ENCODE results near the gene SYNC.

DNA sequence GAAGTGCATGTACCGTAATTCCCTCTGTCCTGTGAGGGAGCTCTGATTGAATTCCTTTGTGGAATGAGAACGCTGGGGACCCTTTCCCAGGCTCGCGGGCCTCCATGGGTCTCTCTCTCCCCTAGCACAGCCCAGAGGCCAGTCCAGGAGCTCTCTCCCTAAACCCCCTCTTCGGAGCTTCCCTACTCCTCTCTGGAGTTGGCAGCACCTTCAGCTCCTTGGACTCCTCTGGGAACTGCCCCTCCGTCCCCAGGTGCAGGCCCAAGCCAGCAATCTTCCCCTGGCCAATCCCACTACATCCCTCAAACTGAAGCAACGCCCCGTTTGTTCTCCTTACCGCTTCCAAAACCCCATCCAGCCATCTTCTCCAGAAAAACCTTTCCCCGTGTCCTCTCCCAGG, 10.5 kb upstream of the SYNC start:
- TF ChIP-seq, protein P1, sequence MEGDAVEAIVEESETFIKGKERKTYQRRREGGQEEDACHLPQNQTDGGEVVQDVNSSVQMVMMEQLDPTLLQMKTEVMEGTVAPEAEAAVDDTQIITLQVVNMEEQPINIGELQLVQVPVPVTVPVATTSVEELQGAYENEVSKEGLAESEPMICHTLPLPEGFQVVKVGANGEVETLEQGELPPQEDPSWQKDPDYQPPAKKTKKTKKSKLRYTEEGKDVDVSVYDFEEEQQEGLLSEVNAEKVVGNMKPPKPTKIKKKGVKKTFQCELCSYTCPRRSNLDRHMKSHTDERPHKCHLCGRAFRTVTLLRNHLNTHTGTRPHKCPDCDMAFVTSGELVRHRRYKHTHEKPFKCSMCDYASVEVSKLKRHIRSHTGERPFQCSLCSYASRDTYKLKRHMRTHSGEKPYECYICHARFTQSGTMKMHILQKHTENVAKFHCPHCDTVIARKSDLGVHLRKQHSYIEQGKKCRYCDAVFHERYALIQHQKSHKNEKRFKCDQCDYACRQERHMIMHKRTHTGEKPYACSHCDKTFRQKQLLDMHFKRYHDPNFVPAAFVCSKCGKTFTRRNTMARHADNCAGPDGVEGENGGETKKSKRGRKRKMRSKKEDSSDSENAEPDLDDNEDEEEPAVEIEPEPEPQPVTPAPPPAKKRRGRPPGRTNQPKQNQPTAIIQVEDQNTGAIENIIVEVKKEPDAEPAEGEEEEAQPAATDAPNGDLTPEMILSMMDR (IDR thresholded peaks at IDR 0.05; ENCODE audit: poor library complexity): no peak
- no peak for TF ChIP-seq EZH2 (IDR thresholded peaks at IDR 0.05; ENCODE audit: borderline replicate concordance)
- no peak for TF ChIP-seq EZH2phosphoT487 (IDR thresholded peaks at IDR 0.05; ENCODE audit: low read depth, severe bottlenecking, unreplicated experiment)
